HG03354 (cell line): ENCODE measurements around the gene POLL.
"Not testable (repeated sequence)": the region's sequence is repeated elsewhere in the genome, so short reads cannot be mapped to it uniquely, and the experiment has no call there.

Experiments used
- ATAC-seq: cut with Tn5 transposase; IDR thresholded peaks from one replicate; pipeline ENCODE4 v1.9.1; 2021; ENCODE audit warnings: mild to moderate bottlenecking; ENCODE audit not compliant: unreplicated experiment, poor library complexity, severe bottlenecking

The POLL gene

DNA sequence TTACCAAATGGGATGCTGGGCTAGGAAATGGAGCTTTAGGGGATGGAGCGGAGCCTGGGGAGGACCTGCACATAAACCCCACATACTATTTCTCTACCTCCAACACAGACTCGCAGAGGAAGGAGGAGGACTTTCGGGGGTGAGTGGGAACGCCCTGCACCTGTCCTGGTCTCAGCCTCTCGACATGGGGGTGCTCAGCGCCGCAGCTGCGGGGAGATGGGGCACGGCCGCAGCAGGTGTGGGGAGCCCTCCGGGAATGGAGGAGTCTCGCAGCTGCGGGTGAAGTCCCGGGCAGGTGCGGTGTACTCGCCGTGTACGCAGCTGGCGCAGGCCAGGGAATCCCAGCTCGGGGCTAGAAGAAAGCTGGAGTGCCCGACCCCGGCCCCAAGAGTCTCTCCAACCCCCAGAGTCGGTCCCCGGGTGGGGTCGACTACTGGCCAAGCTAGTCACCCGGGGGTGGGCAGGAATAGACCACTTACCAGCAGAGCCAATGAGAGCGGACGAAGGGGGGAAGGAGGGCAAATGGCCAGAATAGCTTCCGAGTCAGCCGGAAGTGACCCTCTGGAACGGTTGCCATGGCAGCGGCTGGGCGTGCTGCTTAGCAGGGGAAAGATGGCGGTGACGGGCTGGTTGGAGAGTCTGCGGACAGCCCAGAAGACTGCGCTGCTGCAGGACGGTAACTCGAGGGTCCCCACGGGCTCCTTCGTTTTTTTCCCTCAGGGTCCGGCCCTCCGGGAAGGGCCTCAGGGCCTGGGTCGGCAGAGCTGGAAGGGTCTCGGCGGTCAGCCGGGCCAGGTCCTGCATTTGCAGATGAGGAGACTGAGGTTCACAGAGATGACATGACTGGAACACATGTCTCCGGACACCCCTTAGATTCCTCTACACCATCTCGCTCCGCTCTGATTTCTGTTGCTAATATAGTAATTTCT is at the start of gene POLL, which contains the start of gene DPCD:
Gene POLL (minus strand): TSS at position 533 of the 929 bp plus-strand sequence. CDS start 897 bp downstream, outside the sequence.
Gene DPCD (plus strand): TSS at position 597 of the 929 bp plus-strand sequence. CDS start 16 bp downstream, at position 613.
- ATAC-seq: peak; percentile 98

- not testable (repeated sequence) for ATAC-seq
Measured at GRCh38 chr10:101633510-101633909, 45.5 kb upstream of the POLL start.

DNA sequence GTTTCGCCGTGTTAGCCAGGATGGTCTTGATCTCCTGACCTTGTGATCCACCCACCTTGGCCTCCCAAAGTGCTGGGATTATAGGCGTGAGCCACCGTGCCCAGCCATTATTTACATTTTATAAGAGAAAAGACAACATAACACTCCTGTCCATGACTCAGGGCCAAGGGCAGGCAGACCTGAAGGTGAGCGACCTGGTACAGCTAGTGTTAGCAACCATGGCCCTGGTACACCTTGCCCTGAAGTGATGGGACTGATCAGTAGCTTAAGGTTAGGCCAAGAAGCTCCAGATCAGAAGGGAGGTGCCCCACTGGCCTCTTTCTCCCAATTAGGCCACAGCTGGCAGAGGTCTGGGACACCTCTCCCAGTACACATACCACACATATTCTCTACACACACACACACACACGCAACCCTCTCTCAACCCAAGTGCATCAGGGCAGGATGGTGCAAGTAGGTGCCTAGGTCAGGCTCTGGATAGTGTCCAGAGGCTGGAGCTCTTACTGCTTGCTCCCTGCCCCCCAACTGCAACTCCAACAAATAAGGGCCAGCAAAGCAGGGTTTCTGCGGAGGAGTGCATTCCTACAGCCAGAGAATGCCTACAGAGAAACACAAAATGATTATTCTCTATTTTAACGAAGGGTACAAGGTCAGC is 43.9 kb upstream of the POLL start:
- ATAC-seq: no peak

DNA sequence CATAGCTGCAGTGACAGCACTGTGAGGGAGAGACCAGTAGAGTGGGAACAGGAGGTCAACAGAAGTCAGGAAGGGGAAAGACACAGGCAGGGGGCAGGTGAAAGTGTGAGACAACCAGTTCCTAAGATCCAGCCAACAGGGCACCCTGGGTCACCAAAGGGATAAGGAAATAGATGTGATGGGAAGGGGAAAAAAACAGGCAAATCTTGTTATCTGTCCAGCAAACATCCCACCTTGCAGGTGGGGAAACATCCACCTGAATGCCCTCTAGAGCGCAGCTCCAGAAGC is 42.5 kb upstream of the POLL start:
- ATAC-seq: no peak

DNA sequence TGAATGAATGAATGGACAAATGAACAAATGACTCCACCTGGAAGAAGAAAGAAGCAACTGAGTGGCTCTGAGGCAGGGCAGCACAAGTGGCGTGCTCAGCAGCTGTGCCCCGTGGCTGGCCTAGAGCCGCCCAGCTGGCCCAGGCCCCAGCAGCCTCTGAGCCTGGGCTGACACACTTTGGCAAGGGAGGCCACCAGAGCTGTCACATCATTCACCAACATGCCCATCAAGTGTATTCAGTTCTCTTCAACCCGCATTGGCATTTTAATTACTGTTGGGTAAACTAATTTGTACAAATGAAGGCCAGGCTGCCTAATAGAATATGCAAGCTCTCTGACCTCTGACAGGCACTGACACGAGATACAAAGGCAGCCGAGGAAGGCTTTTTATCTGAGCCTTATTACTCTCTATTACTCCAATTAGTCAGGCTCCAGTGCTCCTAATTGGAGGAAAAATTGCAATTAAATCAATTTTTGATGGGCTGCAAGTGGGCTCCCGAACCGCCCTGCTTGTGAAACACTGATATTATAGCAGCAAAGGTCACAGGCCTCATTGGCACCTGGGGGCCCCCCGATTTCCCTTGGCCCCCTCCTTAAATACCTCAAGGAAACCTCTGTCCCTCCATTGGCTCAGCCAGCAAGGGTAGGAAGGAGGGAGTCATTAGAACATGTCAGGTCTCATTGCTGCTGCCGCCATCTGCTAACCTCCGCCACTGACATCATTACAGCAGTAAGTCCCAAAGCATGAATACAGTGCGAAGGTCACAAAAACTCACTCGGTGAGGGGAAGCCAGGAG is 42.0 kb upstream of the POLL start:
- no peak for ATAC-seq

GRCh38 chr10:101625821-101626412 is 37.9 kb upstream of the POLL start:
- ATAC-seq: no peak

GRCh38 chr10:101624526-101625102 is 36.6 kb upstream of the POLL start:
- no peak for ATAC-seq

GRCh38 chr10:101623528-101623927 is 35.5 kb upstream of the POLL start:
- no peak for ATAC-seq

- ATAC-seq: no peak
Measured at GRCh38 chr10:101619983-101620382, 31.9 kb upstream of the POLL start.

DNA sequence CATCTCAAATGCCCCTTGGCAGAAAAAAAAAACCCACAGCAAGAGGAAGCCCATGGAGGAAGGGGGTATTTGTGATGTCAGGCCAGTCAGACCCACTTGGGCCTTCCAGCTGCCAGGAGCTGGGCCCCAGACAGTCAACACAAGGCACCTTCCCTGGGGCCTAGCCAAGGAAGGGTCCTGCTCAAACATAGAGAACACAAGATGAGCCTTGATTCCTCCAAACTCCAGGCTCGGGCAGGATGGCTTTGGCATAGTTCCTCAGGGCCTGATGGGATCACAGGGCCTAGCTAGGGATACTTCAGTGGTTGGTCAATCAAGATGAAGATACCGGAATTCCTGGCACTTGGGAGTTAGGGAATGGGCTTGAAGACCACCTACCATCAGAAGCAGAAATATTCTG is 30.8 kb upstream of the POLL start:
- ATAC-seq: no peak

GRCh38 chr10:101617824-101618568 is 29.9 kb upstream of the POLL start:
- ATAC-seq: no peak

- ATAC-seq: no peak
Measured at GRCh38 chr10:101617102-101617823, 29.2 kb upstream of the POLL start.

DNA sequence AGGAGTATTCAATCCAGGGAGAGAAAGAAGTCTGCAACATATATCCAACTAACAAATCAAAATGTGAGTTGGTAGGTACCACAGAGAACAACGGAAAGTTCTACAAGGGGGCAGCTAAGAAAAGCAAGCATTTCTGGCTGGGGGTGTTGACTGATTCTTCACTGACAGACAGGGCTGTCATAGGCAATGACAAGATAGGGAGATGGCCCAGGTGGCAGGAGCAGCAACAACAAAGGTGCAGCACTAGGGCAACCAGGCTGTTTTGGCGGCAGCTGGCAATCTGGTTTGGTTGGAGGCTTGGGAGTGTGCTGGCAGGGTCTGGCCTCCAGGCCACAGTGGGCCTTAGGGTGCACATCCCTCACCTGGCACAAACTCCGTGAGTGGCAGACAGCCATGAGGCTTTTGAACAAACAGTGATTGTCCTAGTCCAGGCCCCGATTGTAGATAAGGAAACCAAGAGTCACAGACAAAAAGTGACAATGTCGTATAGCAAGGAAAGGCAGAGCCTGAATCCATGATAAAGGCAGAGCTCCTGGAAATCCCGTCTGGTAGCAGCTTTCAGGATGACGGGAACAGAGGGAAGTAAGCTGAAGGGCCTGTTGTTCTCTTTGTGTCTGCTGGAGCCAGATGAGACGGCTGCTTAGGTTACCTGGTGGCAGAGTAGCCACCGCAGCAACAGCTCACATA is 28.5 kb upstream of the POLL start:
- no peak for ATAC-seq

DNA sequence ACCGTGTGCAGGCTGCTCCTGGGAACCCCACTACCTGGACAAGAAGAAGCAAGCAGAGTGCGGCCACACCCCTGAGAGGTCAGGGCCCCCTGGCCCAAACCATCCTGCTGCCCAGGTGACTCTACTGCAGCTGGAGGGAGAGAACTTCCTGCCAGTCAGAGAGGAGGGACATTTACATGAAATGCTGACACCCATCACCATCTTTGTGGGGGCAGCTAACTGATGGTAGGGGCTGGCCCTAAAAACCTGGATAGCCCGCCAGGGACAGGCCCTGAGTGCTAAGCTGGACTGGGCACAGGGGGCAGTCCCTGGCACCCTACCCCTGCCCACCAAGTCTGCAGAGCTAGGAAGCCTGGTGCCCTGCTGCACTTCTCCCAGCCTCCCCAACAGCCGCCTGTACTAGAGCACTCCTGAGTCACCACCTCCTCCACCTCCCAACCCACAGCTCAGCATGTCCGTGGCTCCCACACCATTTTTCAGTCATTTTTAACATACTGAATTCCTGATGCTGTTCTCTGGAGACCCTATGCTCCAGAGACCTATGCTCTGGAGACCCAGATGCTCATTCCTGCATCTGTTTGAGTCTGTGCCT is 27.6 kb upstream of the POLL start:
- ATAC-seq: no peak

- ATAC-seq: no peak
Measured at GRCh38 chr10:101614663-101615524, 26.8 kb upstream of the POLL start.

DNA sequence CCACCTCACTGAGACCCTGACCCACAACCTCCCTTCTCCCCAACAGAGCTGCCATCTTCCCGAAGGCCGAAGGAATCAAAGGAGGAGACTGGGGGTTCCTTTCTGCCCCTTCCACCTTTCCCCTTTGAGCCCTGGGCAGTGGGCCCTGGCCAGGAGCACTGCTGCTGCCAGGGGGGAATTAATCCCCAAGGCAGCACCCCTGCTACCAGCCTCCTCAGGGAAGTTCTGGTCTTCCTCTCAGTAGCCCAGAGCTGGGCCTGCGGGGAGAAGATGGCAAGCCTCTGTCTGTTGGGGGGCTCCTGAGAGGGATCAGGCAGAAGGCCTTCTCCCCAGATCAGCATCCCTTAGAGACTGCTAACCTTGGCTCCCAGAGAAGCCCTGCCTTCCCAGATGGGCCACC is 25.6 kb upstream of the POLL start:
- no peak for ATAC-seq

GRCh38 chr10:101612872-101613271 is 24.8 kb upstream of the POLL start:
- ATAC-seq: no peak
